HG03280 (cell line): ENCODE results near the gene INPP5K.

ENCODE experiments used
- ATAC-seq: cut with Tn5 transposase; IDR thresholded peaks from one replicate; pipeline ENCODE4 v1.9.1; 2021; ENCODE audit warnings: mild to moderate bottlenecking, moderate library complexity; ENCODE audit not compliant: unreplicated experiment

The INPP5K gene

GRCh38 chr17:1486802-1487695, 29.4 kb downstream of the INPP5K start:
- no peak for ATAC-seq

- peak; percentile 35 for ATAC-seq
These were observed 30.7 kb downstream of the INPP5K start for GRCh38 chr17:1485423-1486376.

GRCh38 chr17:1484676-1485422, 31.6 kb downstream of the INPP5K start:
- ATAC-seq, result no peak

- no peak for ATAC-seq
These were observed 32.3 kb downstream of the INPP5K start for GRCh38 chr17:1484060-1484535.

GRCh38 chr17:1482680-1483079, 33.7 kb downstream of the INPP5K start:
- no peak for ATAC-seq

- no peak for ATAC-seq
These were observed 34.7 kb downstream of the INPP5K start for GRCh38 chr17:1481736-1482135.

GRCh38 chr17:1480747-1481465, 35.5 kb downstream of the INPP5K start:
- no peak for ATAC-seq

- ATAC-seq, result no peak
These were observed 38.0 kb downstream of the INPP5K start for GRCh38 chr17:1478418-1478817.

GRCh38 chr17:1475321-1475854, 41.0 kb downstream of the INPP5K start:
- ATAC-seq, result no peak

GRCh38 chr17:1474402-1475189, 41.8 kb downstream of the INPP5K start:
- peak; percentile 53 for ATAC-seq

- ATAC-seq, result no peak
These were observed 42.6 kb downstream of the INPP5K start for GRCh38 chr17:1473841-1474240.

- no peak for ATAC-seq
These were observed 43.2 kb downstream of the INPP5K start for GRCh38 chr17:1473170-1473569.

GRCh38 chr17:1471911-1472821, 44.2 kb downstream of the INPP5K start:
- ATAC-seq, result no peak

GRCh38 chr17:1471490-1471889, 44.9 kb downstream of the INPP5K start:
- no peak for ATAC-seq

- no peak for ATAC-seq
These were observed 45.5 kb downstream of the INPP5K start for GRCh38 chr17:1470755-1471462.

- ATAC-seq, result no peak
These were observed 46.2 kb downstream of the INPP5K start for GRCh38 chr17:1470071-1470754.
